ENCODE data around the gene VDR.

- TF ChIP-seq POLR2A (IDR thresholded peaks at IDR 0.05; ENCODE audit: low read length) = no peak
- TF ChIP-seq GATA1 (IDR thresholded peaks at IDR 0.05; ENCODE audit: low read depth, low read length) = no peak
Observed at GRCh38 chr12:47841501-47841900, 63.3 kb downstream of the VDR start.

All from erythroblast (primary cell).